HCEC 1CT (cell line): ENCODE data around the gene HASPIN.
"Not testable (repeated sequence)": the region's sequence is repeated elsewhere in the genome, so short reads cannot be mapped to it uniquely, and the experiment has no call there.

ENCODE experiments used
- DNase-seq: peaks from one replicate; pipeline ENCODE4 v3.0.0-alpha.2; 2017

HASPIN gene

DNA sequence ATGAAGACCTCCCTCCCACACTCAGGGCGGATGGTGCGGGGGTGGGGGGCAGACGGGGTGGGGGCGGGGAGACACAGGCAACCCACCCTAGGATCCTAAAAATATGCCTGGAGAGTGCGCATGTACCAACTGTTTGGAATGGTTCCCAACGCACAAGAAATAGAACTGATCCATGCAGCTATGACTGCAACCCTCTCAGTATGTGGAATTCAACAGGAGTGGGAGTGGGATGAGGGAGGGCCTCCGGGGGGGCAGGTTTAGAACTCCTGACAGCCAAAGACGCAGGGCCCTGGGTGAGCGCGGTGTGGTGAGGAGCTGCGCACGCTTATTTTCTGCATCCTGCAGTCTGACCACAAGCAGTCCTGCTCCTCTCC lies 26.6 kb upstream of the HASPIN start:
- no peak for DNase-seq

DNA sequence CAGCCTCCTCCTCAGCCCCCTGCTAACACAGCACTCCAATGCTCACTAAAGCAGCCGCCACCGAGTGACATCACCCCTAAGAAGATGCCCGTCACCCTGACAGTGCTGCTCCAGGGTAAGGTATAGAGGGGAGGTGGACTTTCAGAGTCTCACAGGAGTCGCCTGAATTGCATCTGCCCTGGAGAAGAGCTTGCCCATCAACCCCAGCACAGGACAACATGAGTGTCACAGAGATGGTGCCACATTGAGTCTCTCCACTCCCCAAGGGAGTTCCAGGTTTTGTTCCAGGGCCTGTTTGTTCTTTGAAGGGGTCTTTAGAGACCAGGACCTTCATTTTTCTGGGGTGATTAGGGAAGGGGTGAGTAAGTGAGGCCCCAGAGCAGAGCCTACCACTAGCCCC lies 25.6 kb upstream of the HASPIN start:
- DNase-seq: no peak

DNA sequence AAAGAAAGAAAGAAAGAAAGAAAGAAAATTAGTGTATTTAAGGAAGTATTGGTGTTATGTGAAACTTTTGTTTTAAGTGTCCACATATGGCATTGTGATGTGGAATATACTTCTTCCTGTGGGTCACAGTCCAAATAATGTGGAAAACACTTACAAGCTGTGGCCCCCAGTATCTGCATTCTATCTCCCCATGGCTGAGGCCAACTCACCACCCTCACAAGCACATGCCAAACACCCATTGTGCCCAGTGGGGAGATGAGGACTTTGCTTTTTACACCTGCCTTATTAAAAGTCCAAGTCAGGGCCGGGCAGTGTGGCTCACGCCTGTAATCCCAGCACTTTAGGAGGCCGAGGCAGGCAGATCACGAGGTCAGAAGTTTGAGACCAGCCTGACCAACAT lies 23.8 kb upstream of the HASPIN start:
- DNase-seq: no peak

DNA sequence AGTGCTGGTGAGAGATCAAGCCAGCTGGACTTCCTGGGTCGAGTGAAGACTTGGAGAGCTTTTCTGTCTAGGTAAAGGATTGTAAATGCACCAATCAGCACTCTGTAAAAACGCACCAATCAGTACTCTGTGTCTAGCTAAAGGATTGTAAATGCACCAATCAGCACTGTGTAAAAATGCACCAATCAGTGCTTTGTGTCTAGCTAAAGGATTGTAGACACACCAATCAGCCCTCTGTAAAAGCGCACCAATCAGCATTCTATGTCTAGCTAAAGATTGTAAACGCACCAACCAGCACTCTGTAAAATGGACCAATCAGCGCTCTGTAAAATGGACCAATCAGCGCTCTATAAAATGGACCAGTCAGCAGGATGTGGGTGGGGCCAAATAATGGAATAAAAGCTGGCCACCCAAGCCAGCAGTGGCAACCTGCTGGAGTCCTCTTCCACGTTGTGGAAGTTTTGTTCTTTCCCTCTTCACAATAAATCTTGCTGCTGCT lies 21.6 kb upstream of the HASPIN start:
- not testable (repeated sequence) for DNase-seq

DNA sequence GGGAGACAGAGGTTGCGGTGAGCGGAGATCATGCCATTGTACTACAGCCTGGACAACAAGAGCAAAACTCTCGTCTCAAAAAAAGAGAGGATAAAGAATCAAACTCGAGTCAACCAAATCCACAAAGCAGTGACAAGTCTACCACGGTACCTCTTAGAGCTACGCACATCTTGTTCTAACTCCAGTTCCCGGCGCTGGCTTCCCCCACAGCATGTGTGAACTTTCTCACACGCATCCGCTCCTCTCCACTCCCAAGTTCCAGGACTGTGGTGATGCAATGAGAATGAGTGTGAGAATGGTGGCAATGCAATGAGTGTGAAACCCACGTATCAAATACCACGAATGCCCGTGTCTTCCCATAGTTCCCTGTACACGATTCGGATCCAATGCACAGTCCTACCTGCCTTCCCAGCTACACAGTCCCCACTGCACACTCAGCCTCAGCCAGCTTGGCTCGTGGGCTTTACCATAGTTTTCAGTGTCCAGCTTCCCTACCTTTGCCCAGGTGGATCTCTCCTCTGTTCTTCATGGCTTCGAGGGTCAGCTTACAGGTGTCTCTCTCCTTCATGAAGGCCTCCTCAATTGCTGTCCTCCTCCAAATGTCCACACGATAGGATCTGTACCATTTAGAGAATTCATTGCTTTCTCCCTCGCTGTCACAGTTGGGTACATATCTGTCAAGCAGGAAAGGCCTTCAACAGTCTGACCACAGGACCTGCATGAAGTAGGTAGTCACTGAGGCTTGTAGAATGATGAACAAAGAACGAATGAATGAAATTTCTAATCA lies 18.6 kb upstream of the HASPIN start:
- no peak for DNase-seq

DNA sequence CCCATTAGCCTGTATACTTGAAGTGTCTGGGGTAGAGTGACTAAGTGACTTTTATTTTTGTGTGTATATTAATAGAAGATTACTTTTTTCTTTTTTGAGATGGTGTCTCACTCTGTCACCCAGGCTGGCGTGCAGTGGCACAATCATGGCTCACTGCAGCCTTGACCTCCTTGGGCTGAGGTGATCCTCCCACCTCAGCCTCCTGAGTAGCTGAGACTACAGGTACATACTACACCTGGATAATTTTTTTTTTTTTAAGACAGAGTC lies 18.1 kb upstream of the HASPIN start:
- not testable (repeated sequence) for DNase-seq

DNA sequence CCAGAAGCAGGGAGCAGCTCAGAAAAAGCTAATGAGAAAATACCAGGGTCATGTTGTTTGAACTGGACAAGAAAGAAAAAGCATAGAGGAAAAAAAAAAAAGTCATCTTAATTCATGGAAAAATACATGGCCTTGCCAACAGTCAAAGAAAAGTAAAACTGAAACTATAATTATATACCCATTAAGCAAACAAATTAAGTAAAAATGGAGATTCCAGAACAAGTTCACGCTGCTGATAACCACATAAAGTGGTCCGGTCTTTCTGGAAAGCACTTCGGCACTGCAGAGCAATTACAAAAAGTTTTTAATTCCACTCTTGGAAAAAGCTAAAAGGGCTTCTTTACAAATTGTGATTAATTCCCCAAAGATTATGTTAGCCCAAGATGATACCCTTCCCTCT lies 15.3 kb upstream of the HASPIN start:
- DNase-seq: no peak

DNA sequence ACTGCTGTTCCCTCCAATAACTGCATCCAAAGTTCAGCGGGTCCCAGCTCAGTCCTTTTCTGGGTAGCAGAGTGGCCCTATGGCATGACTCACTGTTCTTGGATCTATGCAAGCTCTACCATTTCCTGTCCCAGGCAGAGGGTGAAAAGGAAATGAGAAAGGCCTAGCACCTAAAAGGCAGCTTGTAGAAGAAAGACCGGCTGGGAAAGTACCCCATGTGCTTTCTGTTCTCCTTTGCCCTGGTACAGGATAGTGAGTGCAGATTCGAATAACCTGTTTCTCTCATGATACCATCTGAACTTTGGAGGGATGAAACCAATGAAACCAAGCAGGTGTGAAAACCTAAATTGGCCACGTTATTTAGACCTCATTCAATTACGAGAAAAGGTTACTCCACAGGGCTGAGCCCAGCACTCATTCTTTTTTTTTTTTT lies 12.7 kb upstream of the HASPIN start:
- DNase-seq: peak; percentile 71

DNA sequence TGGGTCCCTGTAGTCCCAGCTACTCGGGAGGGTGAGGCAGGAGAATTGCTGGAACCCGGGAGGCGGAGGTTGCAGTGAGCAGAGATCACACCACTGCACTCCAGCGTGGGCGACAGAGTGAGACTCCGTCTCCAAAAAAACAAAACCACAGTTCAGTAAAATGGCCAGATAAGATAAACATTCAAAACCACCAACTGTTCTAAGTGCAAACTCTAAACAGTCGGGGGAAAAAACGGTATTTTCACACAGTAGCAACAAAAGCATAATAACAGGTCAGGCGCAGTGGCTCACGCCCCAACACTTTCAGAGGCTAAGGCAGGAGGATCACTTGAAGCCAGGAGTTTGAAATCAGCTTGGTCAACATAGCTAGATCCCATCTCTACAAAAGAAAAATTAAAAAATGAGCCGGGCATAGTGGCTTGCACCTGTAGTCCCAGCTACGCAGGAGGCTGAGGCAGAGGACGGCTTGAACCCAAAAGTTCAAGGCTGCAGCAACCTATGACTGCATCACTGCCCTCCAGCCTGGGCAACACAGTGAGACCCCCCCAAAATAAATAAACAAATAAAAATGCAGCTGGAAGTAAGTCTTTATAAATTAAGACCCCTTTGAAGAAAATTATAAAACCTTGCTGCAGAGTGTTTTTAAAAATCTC lies 10.8 kb upstream of the HASPIN start:
- no peak for DNase-seq

DNA sequence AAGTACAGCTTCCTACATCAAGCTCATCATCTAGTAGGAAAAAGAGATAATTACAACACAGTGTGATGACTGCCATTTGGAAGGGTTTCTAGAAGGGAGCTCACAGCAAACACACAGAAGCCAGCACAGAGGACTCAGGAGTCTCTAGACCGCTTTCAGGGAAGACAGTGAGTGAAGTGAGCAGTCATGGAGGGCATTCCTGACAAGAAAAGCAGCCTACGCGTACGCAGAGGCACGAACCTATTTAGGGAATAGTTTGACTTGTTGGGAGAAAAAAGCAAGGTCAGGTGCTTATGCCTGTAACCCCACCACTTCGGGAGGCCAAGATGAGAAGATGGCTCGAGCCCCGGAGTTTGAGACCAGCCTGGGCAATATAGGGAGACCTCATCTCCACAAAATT lies 8.4 kb upstream of the HASPIN start:
- no peak for DNase-seq

DNA sequence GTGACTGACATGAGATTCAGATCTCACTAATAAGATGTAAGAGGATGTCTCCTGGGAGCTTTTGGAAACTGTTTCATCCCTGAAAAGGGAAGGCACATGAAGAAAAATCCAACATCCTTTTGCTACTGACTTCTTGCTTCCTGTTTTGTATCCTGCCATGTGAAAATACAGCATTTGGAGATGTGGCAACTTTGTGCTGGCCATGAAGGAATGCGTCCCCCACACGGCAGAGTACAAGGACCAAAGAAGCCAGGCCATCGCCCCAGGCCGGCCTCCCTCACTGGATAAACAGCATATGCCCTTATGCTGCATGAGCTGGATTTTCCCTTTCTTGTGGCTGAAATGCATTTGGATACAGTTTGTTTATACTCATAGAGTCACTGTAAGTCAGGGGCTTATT lies 5.5 kb upstream of the HASPIN start:
- DNase-seq: no peak

DNA sequence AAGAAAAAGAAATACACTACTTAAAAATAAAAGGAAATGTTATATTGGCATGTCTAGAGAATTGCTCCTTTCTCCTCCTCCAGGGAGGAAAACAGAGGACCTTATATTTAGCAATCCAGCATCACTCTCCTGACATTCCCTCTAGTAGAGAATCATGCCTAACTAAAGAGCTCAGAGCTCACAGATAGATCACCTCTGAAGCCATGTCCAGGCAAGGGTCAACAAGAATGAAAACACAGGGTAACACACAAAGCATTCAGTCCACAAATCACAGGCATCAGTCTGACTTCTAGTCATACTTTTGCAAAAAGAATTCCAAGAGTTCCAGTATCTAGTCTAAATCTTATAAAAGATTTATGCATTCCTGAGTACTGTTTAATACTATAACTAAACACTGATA lies 4.4 kb upstream of the HASPIN start:
- DNase-seq: no peak

DNA sequence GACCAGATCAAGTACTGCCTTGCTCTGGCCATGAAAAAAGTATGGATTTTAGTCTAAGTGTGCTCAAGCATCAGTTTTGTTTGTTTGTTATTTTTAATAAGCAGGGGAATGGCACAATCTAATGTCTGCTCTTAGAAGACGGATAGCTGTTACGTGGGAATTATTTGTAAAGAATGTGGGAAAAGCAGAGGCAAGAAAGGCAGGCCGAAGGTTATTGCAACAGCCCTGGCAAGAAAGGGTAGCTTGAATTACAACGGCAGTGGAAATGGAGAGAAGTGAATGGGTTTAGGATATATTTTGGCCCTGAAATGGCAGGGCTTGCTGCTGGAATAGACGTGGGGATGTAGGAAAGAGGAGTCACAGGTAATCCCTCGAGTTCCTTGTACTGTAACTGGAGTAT lies 987 bp upstream of the HASPIN start:
- DNase-seq: no peak

DNA sequence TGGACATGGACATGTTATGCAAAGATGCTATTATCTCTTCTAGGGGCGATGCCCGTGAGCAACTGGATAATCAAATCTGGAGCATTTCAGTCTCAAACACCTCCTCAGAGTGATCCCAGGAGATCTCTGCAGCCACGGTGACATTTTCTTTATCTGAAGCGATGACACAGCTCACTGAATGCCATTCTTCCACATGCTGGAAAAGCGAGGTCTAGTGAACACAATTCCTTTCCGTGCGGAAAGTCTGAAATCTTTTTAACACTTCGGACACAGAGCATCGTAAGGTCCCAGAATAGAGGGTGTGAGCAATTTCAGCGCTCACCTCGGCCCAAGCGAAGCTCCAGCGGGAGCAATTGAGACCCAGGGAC lies 531 bp upstream of the HASPIN start:
- no peak for DNase-seq

DNA sequence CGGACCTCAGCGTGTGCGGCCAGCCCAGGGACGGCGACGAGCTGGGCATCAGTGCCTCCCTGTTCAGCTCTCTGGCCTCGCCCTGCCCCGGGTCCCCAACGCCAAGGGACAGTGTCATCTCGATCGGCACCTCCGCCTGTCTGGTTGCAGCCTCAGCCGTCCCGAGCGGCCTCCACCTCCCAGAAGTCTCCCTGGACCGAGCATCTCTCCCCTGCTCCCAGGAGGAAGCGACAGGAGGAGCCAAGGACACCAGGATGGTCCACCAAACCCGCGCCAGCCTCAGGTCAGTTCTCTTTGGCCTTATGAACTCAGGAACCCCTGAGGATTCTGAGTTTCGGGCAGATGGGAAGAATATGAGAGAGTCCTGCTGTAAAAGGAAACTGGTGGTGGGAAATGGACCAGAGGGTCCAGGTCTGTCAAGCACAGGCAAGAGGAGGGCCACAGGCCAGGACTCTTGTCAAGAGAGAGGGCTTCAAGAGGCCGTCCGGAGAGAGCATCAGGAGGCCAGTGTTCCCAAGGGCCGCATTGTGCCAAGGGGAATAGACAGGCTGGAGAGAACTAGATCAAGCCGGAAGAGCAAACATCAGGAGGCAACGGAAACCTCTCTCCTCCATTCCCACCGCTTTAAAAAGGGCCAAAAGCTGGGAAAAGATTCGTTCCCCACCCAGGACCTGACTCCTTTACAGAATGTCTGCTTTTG lies 825 bp downstream of the HASPIN start:
- no peak for DNase-seq

DNA sequence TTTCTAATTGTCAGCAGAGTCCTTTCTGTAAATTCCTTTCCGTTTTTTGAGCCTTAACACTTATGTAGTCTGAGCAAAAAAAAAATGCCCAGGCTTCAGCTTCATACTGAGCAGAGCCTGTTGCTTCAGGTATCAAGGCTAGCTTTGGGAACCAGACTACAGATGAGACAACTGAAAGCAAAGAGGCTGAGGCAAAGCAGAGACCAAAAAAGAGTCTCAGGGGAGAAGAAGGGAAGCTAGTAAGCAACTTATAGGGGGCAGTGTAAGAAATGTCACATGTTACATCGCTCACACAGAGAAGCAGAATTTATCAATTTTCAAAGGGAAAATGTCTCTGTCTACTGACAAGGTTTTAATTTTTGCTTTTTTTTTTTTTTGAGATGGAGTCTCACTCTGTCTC lies 3.3 kb downstream of the HASPIN start:
- DNase-seq: no peak

DNA sequence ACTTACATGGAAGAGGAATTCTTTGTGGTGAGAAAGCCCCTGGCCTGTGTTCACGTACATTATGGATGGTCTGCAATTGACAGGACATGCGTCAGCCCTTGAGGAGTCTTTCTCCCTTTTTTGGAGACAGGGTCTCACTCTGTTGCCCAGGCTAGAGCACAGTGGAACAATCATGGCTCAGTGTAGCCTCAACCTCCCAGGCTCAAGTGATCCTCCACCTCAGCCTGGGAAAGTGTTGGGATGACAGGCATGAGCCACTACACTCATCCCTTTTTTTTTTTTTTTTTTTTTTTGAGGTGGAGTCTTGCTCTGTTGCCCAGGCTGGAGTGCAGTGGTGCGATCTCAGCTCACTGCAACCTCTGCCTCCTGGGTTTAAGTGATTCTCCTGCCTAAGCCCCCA lies 4.4 kb downstream of the HASPIN start:
- not testable (repeated sequence) for DNase-seq

DNA sequence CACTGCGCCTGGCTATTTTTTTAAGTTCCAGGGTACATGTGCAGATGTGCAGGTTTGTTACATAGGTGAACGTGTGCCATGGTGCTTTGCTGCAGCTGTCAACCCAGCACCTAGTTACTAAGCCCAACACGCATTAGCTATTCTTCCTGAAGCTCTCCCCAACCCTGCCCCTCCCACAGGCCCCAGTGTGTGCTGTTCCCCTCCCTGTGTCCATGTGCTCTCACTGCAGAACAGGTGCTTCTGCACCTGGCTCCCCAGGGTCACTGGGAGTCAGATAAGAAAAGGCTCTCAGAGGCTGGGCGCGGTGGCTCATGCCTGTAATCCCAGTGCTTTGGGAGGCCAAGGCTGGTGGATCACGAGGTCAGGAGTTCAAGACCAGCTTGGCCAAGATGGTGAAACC lies 6.2 kb downstream of the HASPIN start:
- DNase-seq: no peak

DNA sequence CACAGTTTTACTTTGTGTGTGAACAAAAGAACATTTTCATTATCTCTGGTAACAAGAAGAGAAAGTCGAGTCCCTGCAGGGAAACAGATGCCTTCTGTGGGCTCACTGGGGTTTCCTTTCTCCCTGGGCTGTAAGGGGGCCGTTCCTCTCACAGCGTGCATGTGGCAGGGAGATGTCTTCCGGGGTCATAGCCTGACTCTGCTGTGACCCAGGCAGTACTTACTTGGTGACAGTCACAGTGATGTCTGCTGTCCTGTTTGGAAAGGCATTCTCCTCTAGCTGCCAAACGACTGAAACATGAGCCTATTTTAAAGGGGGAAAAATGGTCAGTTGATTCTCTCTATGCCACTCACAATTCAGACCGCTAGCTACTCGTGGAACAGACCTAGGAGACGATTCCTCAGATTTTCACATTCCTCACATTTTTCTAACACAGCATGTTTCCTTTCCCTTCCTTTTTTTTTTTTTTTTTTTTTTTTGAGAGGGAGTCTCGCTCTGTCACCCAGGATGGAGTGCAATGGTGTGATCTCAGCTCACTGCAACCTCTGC lies 7.3 kb downstream of the HASPIN start:
- no peak for DNase-seq

DNA sequence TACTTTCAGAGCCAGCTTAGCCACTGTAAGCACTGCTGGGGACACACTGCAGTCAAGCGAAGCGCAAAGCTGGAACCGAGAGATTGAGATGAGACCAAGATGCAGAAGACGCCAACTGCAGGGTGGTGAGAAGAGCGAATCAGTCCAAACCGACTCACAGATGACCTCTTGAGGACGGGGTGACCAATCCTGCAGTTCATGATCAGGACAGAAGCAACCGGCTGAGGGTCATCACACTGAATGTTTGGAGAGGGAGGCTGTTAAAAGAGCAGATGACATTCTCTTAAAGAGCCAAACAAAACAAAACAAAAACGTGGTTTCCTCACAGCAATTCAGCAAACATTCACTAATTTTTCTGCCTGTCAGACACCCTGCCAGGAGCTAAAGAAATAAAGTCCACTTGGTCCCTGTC lies 8.5 kb downstream of the HASPIN start:
- no peak for DNase-seq

DNA sequence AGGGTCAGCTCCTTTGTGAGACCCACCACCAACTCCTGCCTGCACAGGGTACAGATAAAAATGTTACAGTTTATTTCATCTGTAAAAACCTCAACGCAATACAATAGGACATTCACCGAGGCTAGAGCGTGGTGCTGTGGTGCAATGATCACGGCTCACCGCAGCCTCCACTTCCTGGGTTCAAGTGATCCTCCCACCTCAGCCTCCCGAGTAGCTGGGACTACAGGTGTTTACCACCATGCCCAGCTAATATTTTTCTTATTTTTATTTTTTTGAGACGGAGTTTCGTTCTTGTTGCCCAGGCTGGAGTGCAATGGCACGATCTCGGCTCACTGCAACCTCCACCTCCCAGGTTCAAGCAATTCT lies 11.2 kb downstream of the HASPIN start:
- DNase-seq: not testable (repeated sequence)

DNA sequence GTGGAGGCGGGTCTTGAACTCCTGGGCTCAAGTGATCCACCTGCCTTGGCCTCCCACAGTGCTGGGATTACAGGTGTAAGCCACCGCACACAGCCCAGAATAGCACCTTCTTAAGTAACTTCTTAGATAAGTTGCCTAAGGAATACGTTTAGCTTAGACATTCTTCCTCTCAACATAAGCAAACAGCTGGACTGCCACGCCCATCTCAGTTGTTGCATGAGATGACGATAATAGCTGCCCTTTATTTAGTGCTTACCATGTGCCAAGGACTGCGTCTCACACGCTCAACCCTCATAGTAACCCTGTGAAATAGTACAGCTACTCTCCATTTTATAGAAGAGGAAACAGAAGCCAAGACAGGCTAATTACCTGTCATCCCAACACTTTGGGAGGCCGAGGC lies 11.8 kb downstream of the HASPIN start:
- no peak for DNase-seq

DNA sequence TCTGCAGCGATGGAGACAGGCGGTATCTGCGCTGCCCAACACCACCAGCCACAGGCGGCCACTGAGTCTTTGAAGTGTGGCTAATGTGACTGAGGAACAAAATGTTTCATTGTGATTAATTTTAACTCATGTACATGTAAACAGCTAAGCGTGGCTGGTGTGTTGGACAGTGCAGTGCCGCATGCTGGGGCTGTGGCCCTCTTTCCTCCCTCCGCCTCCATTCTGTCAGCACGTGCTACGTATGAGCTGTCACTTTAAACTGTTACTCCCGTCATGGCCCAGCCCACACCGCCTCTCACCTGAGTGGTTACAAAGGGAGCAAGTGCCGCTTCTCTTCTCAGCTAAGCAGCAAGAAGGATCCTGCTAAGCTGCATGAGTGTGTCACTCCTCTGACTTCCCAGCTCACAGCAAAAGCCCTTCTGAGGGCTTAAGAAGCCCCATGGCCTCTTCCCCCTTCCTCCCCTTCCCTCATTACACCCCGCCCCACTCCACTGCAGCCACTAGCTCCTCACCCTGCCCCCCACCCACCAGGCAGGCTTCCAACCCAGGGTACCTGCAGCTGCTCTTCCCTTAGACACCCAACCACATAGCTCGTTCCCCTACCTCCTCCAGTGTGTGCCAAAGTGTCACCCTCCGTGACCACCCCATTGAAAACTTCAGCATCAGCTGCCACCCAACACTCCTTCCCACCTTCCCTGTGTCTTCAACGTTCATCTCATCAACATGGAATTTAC lies 15.0 kb downstream of the HASPIN start:
- DNase-seq: no peak
